GM12878 (cell line): Measurements from ENCODE around the gene GPR173. TPM values are rescaled to one million over a fixed set of nuclear protein-coding genes. Genes with fewer than 3 reads are reported as not detected.

Experiments
- ATAC-seq: fragments of 200-7000 bp; cut with Tn5 transposase; 3 replicates; pipeline ENCODE4 v1.9.1; 2020; ENCODE audit warnings: mild to moderate bottlenecking, moderate library complexity
- BruUV-seq: library from RNA; stranded (reverse); fragments of 400-500 nt; replicated peaks from 2 replicates; lab custom pipeline; 2021; lab: Mats Ljungman, UMichigan
- CTCF ChIA-PET: fragments of 300-600 bp; sonication (Branson Sonifier 250); formaldehyde crosslinking; extraction: SDS; loops from one replicate; lab custom pipeline; 2021; ENCODE audit warnings: inconsistent platforms; lab: Yijun Ruan, JAX
- POLR2A ChIA-PET: fragments of 350-600 bp; formaldehyde crosslinking; extraction: SDS; loops from one replicate; lab custom pipeline; 2021; ENCODE audit warnings: inconsistent platforms; lab: Charles Lee
- RAD21 ChIA-PET: fragments of 300-600 bp; sonication (Branson Sonifier 250); formaldehyde crosslinking; loops from one replicate; lab custom pipeline; 2023; ENCODE audit warnings: antibody characterized with exemption; ENCODE audit not compliant: unreplicated experiment; lab: Charles Lee
- SMC1A ChIA-PET: fragments of 300-600 bp; sonication (Branson Sonifier 250); formaldehyde crosslinking; loops from one replicate; lab custom pipeline; 2023; ENCODE audit not compliant: unreplicated experiment, uncharacterized antibody; lab: Charles Lee
- DNase-seq: peaks from one replicate; pipeline ENCODE4 v3.0.0-alpha.2; 2011; ENCODE audit warnings: low read depth, low spot score
- FAIRE-seq: peaks from 3 replicates; lab custom pipeline; 2011; peaks lifted over from hg19 to GRCh38; lab: Jason Lieb, UNC
- H2AFZ ChIP-seq: 2 replicates; pipeline ENCODE4 v1.6.0; 2011; ENCODE audit warnings: low read depth, low read length, control low read depth; ENCODE audit not compliant: control insufficient read depth
- H3K27ac ChIP-seq: 2 replicates; pipeline ENCODE4 v1.5.1; 2011; ENCODE audit warnings: control low read depth; ENCODE audit not compliant: control insufficient read depth, insufficient read depth
- H3K27me3 ChIP-seq, 2 experiments: replicated peaks in 1 of 2; 2 replicates each; pipeline versions ENCODE4 v1.6.0 to v1.6.1; 2011; ENCODE audit warnings: low read length in 1 of 2; ENCODE audit not compliant: control insufficient read depth in 2 of 2, insufficient read depth in 2 of 2
- H3K36me3 ChIP-seq, 2 experiments: 2 replicates each; pipeline ENCODE4 v1.5.1; 2011; ENCODE audit warnings: low read length in 1 of 2; ENCODE audit not compliant: control insufficient read depth in 2 of 2, insufficient read depth in 2 of 2
- H3K4me1 ChIP-seq: 2 replicates; pipeline ENCODE4 v1.6.1; 2011; ENCODE audit warnings: mild to moderate bottlenecking, low read length, moderate library complexity, mixed read lengths; ENCODE audit not compliant: control insufficient read depth, insufficient read depth
- H3K4me2 ChIP-seq: 2 replicates; pipeline ENCODE4 v1.6.0; 2011; ENCODE audit warnings: control low read depth; ENCODE audit not compliant: control insufficient read depth, insufficient read depth
- H3K4me3 ChIP-seq: fragments of 200-600 bp; sonication (generic); 2 replicates; pipeline ENCODE4 v1.5.1; 2016
- H3K79me2 ChIP-seq: 2 replicates; pipeline ENCODE4 v1.6.0; 2011; ENCODE audit warnings: low read length; ENCODE audit not compliant: control insufficient read depth, insufficient read depth
- H3K9ac ChIP-seq: 2 replicates; pipeline ENCODE4 v1.8.0; 2011; ENCODE audit warnings: low read length, control low read depth, mixed read lengths; ENCODE audit not compliant: control insufficient read depth, insufficient read depth
- H3K9me3 ChIP-seq: replicated peaks from 3 replicates; pipeline ENCODE4 v1.5.1; 2011; ENCODE audit warnings: mild to moderate bottlenecking, low read length; ENCODE audit not compliant: control insufficient read depth, insufficient read depth
- H4K20me1 ChIP-seq: 2 replicates; pipeline ENCODE4 v1.6.0; 2011; ENCODE audit not compliant: control insufficient read depth, insufficient read depth
- CBX5 ChIP-seq: sonication (generic); IDR thresholded peaks from 2 replicates; pipeline ENCODE4 v1.6.1; 2016; ENCODE audit warnings: low read depth, moderate library complexity, mild to moderate bottlenecking, inconsistent platforms
- E4F1 ChIP-seq: fragments of 450-650 bp; IDR thresholded peaks from 2 replicates; pipeline ENCODE4 v1.6.1; 2018; ENCODE audit warnings: borderline replicate concordance, mild to moderate bottlenecking; ENCODE audit not compliant: partially characterized antibody
- FOS ChIP-seq: IDR thresholded peaks from 3 replicates; pipeline ENCODE4 v1.6.1; 2011; ENCODE audit warnings: borderline replicate concordance; ENCODE audit not compliant: insufficient read length; ENCODE audit errors: extremely low read depth
- HCFC1 ChIP-seq: fragments of 150-350 bp; IDR thresholded peaks from 2 replicates; pipeline ENCODE4 v1.6.1; 2014; ENCODE audit warnings: low read length
- HDGF ChIP-seq: fragments of 450-650 bp; IDR thresholded peaks from 2 replicates; pipeline ENCODE4 v1.6.1; 2016; ENCODE audit warnings: antibody characterized with exemption
- IRF3 ChIP-seq: fragments of 450-650 bp; IDR thresholded peaks from 2 replicates; pipeline ENCODE4 v1.6.1; 2014; ENCODE audit warnings: mild to moderate bottlenecking
- NBN ChIP-seq: fragments of 450-650 bp; IDR thresholded peaks from 2 replicates; pipeline ENCODE4 v1.6.1; 2016
- NFIC ChIP-seq: IDR thresholded peaks from 2 replicates; pipeline ENCODE4 v1.6.1; 2012; ENCODE audit warnings: low read depth, mild to moderate bottlenecking, inconsistent platforms, low read length, moderate library complexity
- NKRF ChIP-seq: fragments of 450-650 bp; conservative IDR thresholded peaks from 2 replicates; pipeline ENCODE4 v1.6.1; 2017; ENCODE audit warnings: mild to moderate bottlenecking, moderate library complexity
- NR2F1 ChIP-seq: fragments of 450-650 bp; conservative IDR thresholded peaks from 2 replicates; pipeline ENCODE4 v1.6.1; 2017; ENCODE audit warnings: mild to moderate bottlenecking
- USF1 ChIP-seq: IDR thresholded peaks from 2 replicates; pipeline ENCODE4 v1.6.1; 2011; ENCODE audit warnings: borderline replicate concordance, low read depth, mild to moderate bottlenecking, moderate library complexity, mixed read lengths, low read length; ENCODE audit not compliant: insufficient read depth; ENCODE audit errors: extremely low read length
- ZBTB33 ChIP-seq: fragments of 450-650 bp; IDR thresholded peaks from 2 replicates; pipeline ENCODE4 v1.6.1; 2017; ENCODE audit warnings: mild to moderate bottlenecking
- ZNF622 ChIP-seq: fragments of 450-650 bp; IDR thresholded peaks from 2 replicates; pipeline ENCODE4 v1.6.1; 2017; ENCODE audit warnings: mild to moderate bottlenecking, inconsistent platforms
- WGBS: methylation state at CpG from one replicate; pipeline ENCODE4 v1.1.6; 2016; ENCODE audit warnings: low lambda C conversion rate; ENCODE audit not compliant: insufficient replicate concordance, insufficient coverage; ENCODE audit errors: missing lambda C conversion rate; 5-methylcytosine and 5-hydroxymethylcytosine counted together
- in situ Hi-C: fragments of 300-500 bp; cut with MboI; formaldehyde crosslinking; loops from 9 replicates; pipeline ENCODE4 v1.14.3; 2018; ENCODE audit warnings: mixed read lengths
- intact Hi-C: fragments of 100-400 bp; cut with micrococcal nuclease; formaldehyde crosslinking; loops from one replicate; pipeline ENCODE4 v1.14.2; 2022; ENCODE audit not compliant: unreplicated experiment
- polyA plus RNA-seq, 11 experiments: library from polyadenylated mRNA; depleted of rRNA in 4 of 11; unstranded in 6 of 11; stranded (reverse) in 5 of 11; fragments of >200 nt; fragmentation: Nextera tagmentation in 4 of 11; fragmentation: Illumina TruSeq in 1 of 11; extraction: Ambion mirVana in 4 of 11; extraction: Trizol in 1 of 11; gene quantifications; 1 replicate in 1 of 11; 2 replicates in 10 of 11; pipeline versions ENCODE4 v1.2.1 to v1.2.3, GENCODE V29; 2011 to 2016; ENCODE audit warnings: inconsistent platforms in 2 of 11, missing spikeins in 2 of 11, low read depth in 1 of 11
- total RNA-seq, 4 experiments: library from RNA; depleted of rRNA in 3 of 4; stranded (reverse); fragments of >200 nt in 3 of 4; fragmentation: Illumina TruSeq in 1 of 4; extraction: Trizol in 1 of 4; gene quantifications; 2 replicates each; pipeline versions ENCODE4 v1.2.1 to v1.2.3, GENCODE V29; 2013 to 2021

The GPR173 gene
- total and polyA plus RNA-seq, 10 of the 15 experiments (the other 5 are each of a cell fraction or from before 2014, with no cell fraction given): 0.04 to 0.24 (median 0.12) TPM; not detected in 4

- RAD21 ChIA-PET: no interaction called here
- no peak for DNase-seq
- intact Hi-C loops (no loop called here), in situ Hi-C loops (no loop called here)
- no peak for TF ChIP-seq HCFC1
- TF ChIP-seq USF1: no peak
- no peak for TF ChIP-seq NR2F1
- no peak for TF ChIP-seq HDGF
- no peak for TF ChIP-seq IRF3
- TF ChIP-seq NKRF: no peak
- TF ChIP-seq E4F1: no peak
- no peak for TF ChIP-seq ZNF622
- no peak for TF ChIP-seq NFIC
- no peak for TF ChIP-seq FOS
- TF ChIP-seq NBN: no peak
- TF ChIP-seq CBX5: no peak
- no peak for TF ChIP-seq ZBTB33
- Histone ChIP-seq H3K9me3 (no peaks in the 10 kb centered on the region; the same call in 2 of the 3 replicates), H3K36me3 (no peaks in the 10 kb centered on the region), H3K4me3 (no peak overlapping the region), H3K9ac (no peak overlapping the region), H3K4me1 (no peaks in the 10 kb centered on the region), H4K20me1 (no peaks in the 10 kb centered on the region), H3K79me2 (no peaks in the 10 kb centered on the region), H2AFZ (no peak overlapping the region), H3K27me3 (no peaks in the 10 kb centered on the region), H3K27ac (no peak overlapping the region), H3K4me2 (no peak overlapping the region)
- WGBS: 27% methylated on average over 6 of the region's 6 CpGs
- ATAC-seq: no peak
- POLR2A ChIA-PET: no interaction called here
- FAIRE-seq: no peak
- CTCF ChIA-PET: interaction anchor here (1.0 kb wide), 1 partner anchor 8 kb away, joined by 3 read pairs; no protein-coding TSS in a partner anchor
- SMC1A ChIA-PET: no interaction called here
- no TSS peak for BruUV-seq
Observed at GRCh38 chrX:53003111-53003510, 45.5 kb upstream of the GPR173 start.
